Colonic mucosa (tissue), 4 donors: ENCODE data around the gene GPR141. TPM values are rescaled to one million over a fixed set of nuclear protein-coding genes. Genes with fewer than 3 reads are reported as not detected.

Experiments used
- DNase-seq: peaks from one replicate; pipeline ENCODE4 v3.0.0-alpha.2; 2020
- H3K27ac ChIP-seq: fragments of 200-600 bp; one replicate; pipeline ENCODE4 v1.8.0; 2021
- H3K27me3 ChIP-seq: fragments of 200-600 bp; one replicate; pipeline ENCODE4 v1.8.0; 2021
- H3K36me3 ChIP-seq: fragments of 200-600 bp; one replicate; pipeline ENCODE4 v1.8.0; 2021
- H3K4me1 ChIP-seq: fragments of 200-600 bp; one replicate; pipeline ENCODE4 v1.8.0; 2021; ENCODE audit warnings: mild to moderate bottlenecking
- H3K4me3 ChIP-seq: fragments of 200-600 bp; one replicate; pipeline ENCODE4 v1.8.0; 2021
- H3K9ac ChIP-seq, 2 donors: one replicate each; pipeline ENCODE4 v1.7.0; 2013; ENCODE audit warnings: control low read depth in 2 of 2, low read depth in 2 of 2, low read length in 2 of 2
- H3K9me3 ChIP-seq: fragments of 200-600 bp; one replicate; pipeline ENCODE4 v1.8.0; 2021
- intact Hi-C: fragments of 100-400 bp; cut with DNase I; formaldehyde crosslinking; loops from one replicate; pipeline ENCODE4 v1.14.1; 2022
- total RNA-seq, 2 donors: library from RNA; stranded (reverse); fragmentation: NEBNext Ultra II Directional in 1 of 2; extraction: Animal tissue kit (Norgen Biotek cat#: 25700) in 1 of 2; gene quantifications; one replicate each; pipeline ENCODE4 v1.2.1, GENCODE V29; 2021
- TF ChIP-seq, protein P1 (sequence below): fragments of 200-600 bp; IDR thresholded peaks from one replicate; pipeline ENCODE4 v1.8.0; 2022; ENCODE audit warnings: antibody characterized with exemption, mild to moderate bottlenecking
- donor health status: healthy.
- donor health status: DM: no; HTN: no; CAD: no.
- donor health status: DM: no; HTN: no; CAD: no.

Gene GPR141
- total RNA-seq, 2 donors from 2014 or later, result 0.40 to 0.58 TPM

DNA sequence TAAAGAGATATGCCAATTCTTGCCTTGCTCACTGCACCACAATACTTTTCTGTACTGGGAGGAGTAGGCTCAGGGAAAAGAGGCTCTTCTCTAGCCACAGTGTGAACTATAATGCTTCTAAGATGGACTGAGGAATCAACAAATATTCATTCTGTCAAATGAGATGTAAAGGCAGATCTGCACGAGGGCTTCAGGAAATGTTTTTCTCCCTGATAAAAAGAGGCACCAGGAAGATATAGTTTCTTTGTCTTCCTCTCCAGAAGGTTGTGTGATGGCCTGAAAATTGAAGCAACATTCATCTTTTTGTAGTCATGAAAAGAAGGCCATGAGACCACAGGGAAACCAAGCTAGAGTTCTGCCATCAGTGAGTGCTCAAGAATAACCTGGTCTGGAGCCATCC lies 85.7 kb downstream of the GPR141 start:
- H3K4me1 ChIP-seq, result no peaks in the 10 kb centered on the region
- H3K27me3 ChIP-seq, result no peaks in the 10 kb centered on the region
- intact Hi-C loops, result no loop called here
- no peaks in the 10 kb centered on the region for H3K36me3 ChIP-seq
- H3K9ac ChIP-seq, result no peak overlapping the region
- no peak overlapping the region for H3K27ac ChIP-seq
- no peaks in the 10 kb centered on the region for H3K9me3 ChIP-seq
- no peak for DNase-seq
- H3K4me3 ChIP-seq, result no peak overlapping the region
- TF ChIP-seq, protein P1, sequence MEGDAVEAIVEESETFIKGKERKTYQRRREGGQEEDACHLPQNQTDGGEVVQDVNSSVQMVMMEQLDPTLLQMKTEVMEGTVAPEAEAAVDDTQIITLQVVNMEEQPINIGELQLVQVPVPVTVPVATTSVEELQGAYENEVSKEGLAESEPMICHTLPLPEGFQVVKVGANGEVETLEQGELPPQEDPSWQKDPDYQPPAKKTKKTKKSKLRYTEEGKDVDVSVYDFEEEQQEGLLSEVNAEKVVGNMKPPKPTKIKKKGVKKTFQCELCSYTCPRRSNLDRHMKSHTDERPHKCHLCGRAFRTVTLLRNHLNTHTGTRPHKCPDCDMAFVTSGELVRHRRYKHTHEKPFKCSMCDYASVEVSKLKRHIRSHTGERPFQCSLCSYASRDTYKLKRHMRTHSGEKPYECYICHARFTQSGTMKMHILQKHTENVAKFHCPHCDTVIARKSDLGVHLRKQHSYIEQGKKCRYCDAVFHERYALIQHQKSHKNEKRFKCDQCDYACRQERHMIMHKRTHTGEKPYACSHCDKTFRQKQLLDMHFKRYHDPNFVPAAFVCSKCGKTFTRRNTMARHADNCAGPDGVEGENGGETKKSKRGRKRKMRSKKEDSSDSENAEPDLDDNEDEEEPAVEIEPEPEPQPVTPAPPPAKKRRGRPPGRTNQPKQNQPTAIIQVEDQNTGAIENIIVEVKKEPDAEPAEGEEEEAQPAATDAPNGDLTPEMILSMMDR, result no peak

DNA sequence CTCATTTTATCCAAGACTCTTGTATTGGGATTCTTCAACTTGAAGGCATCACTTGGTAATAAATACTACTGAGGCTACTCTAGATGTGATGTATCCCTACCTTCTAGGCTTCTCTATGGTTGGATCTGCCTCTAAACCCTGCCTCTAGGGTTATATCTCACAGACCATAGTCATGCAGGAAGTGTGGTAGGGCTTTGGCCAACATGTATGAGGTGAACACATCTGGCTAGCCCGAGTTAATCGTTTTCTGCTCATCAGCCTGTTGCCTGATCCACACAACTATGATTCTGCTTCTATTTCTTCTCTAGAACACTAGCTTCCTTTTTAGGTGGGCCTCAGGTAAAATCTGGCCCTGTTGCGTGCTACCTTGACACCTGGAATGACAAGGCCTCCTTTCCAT lies 86.2 kb downstream of the GPR141 start:
- Histone ChIP-seq H3K9me3 (no peaks in the 10 kb centered on the region), H3K27ac (no peak overlapping the region), H3K9ac (no peak overlapping the region), H3K4me3 (no peak overlapping the region), H3K4me1 (no peaks in the 10 kb centered on the region), H3K36me3 (no peaks in the 10 kb centered on the region), H3K27me3 (no peaks in the 10 kb centered on the region)
- intact Hi-C loops, result no loop called here
- TF ChIP-seq, protein P1, result no peak
- no peak for DNase-seq

DNA sequence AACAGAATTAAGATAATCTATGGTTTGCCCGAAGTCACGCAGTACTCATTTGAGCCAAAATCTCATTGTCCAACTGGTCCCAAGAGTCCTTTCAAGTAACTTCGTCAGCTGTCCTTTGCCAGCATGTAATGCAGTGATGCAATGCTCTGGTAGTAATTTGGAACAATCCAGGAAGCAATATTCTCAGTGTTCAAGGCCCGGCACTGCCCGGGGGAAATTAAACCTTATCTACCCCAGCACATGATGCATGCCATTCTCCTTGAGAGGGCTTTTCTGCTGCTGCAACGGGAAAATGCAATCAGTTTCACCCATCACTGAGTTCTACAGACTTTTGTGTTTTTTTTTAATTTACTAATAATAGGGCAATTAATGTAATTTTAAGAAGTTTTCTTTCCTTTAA lies 87.3 kb downstream of the GPR141 start:
- Histone ChIP-seq H3K27ac (no peak overlapping the region), H3K4me1 (no peaks in the 10 kb centered on the region), H3K36me3 (no peaks in the 10 kb centered on the region), H3K9me3 (no peaks in the 10 kb centered on the region), H3K27me3 (no peaks in the 10 kb centered on the region), H3K9ac (no peak overlapping the region), H3K4me3 (no peak overlapping the region)
- TF ChIP-seq, protein P1, result no peak
- no peak for DNase-seq
- intact Hi-C loops, result no loop called here

DNA sequence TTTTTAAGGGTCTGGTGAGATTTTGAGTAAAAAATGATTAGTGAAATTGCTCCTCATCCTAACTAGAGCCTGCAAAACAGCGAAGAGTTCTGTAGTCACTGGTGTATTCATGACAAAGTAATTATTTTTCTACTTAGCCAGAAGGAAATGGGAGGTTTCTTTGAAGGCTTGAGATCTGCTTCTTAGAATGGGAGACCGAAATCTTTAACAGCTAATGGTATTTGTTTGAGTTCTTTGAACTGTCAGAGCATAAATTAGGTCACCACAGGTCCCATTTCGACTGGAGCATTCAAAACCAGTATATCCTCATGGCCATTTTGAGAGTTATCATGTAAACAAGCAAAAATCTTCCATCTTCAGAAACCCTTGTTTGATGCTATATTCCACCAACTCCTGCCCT lies 87.8 kb downstream of the GPR141 start:
- Histone ChIP-seq H3K4me1 (no peaks in the 10 kb centered on the region), H3K27me3 (no peaks in the 10 kb centered on the region), H3K4me3 (no peak overlapping the region), H3K9me3 (no peaks in the 10 kb centered on the region), H3K9ac (no peak overlapping the region), H3K36me3 (no peaks in the 10 kb centered on the region), H3K27ac (no peak overlapping the region)
- intact Hi-C loops, result no loop called here
- TF ChIP-seq, protein P1, result no peak
- no peak for DNase-seq

DNA sequence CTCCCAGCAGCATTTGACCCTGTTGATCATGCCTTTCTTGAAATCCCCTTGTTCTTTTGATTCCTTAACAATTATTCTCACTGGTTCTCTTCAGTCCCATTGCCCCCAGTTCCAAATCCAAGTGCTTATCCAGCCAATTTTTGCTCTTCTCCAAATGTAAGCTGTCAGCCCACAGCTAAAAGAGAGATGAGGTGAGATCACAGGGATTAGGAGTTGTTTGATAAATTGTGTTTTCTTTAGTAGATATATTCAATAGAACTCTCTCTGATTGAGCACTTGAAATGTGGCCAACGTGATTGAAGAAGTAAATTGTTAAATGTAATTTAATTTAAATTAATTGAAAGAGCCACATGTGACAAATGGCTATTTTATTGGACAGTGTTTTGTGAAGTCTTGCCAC lies 88.2 kb downstream of the GPR141 start:
- H3K9me3 ChIP-seq, result no peaks in the 10 kb centered on the region
- H3K27me3 ChIP-seq, result no peaks in the 10 kb centered on the region
- no peaks in the 10 kb centered on the region for H3K4me1 ChIP-seq
- DNase-seq, result no peak
- no peaks in the 10 kb centered on the region for H3K36me3 ChIP-seq
- no peak overlapping the region for H3K27ac ChIP-seq
- TF ChIP-seq, protein P1, result no peak
- no peak overlapping the region for H3K9ac ChIP-seq
- intact Hi-C loops, result no loop called here
- H3K4me3 ChIP-seq, result no peak overlapping the region

DNA sequence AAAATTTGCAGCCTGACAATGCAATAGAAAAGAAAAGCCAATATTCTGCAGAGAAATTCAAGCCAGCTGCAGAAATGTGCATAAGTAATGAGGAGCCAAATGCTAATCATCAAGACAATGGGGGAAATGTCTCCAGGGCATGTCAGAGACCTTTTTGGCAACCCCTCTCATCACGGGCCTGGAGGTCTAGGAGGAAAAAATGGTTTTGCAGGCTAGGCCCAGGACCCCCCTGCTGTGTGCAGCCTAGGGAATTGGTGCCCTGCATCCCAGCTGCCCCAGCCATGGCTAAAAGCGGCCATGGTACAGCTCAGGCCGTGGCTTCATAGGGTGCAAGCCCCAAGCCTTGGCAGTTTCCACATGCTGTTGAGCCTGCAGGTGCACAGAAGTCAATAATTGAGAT lies 92.4 kb downstream of the GPR141 start:
- Histone ChIP-seq H3K4me1 (no peaks in the 10 kb centered on the region), H3K36me3 (no peaks in the 10 kb centered on the region), H3K9ac (no peak overlapping the region), H3K4me3 (no peak overlapping the region), H3K27ac (no peak overlapping the region), H3K27me3 (no peaks in the 10 kb centered on the region), H3K9me3 (no peaks in the 10 kb centered on the region)
- intact Hi-C loops, result no loop called here
- no peak for DNase-seq
- TF ChIP-seq, protein P1, result no peak
